ENCODE measurements around the gene FMO4. TPM values are rescaled to one million over a fixed set of nuclear protein-coding genes. Genes with fewer than 3 reads are reported as not detected.

The FMO4 gene, protein sequence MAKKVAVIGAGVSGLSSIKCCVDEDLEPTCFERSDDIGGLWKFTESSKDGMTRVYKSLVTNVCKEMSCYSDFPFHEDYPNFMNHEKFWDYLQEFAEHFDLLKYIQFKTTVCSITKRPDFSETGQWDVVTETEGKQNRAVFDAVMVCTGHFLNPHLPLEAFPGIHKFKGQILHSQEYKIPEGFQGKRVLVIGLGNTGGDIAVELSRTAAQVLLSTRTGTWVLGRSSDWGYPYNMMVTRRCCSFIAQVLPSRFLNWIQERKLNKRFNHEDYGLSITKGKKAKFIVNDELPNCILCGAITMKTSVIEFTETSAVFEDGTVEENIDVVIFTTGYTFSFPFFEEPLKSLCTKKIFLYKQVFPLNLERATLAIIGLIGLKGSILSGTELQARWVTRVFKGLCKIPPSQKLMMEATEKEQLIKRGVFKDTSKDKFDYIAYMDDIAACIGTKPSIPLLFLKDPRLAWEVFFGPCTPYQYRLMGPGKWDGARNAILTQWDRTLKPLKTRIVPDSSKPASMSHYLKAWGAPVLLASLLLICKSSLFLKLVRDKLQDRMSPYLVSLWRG
- total RNA-seq (10 to 100 TPM in 1 of 2 donors, 1 to 10 TPM in 1; 9.6 to 12.3 TPM), polyA plus RNA-seq (1 to 10 TPM; 8.4 to 9.4 TPM)
- long read RNA-seq, donor 1, transcript FMO4-201 (10 exons, 2,252 nt) = major isoform, 12 of 20 reads
- long read RNA-seq, donor 1, partial matches to known transcripts = 5 of 20 reads
- long read RNA-seq, donor 1, other reads (novel, unspliced or antisense) = 3 of 20 reads
- long read RNA-seq, donor 2, partial matches to known transcripts = 3 of 7 reads
- long read RNA-seq, donor 2, other reads (novel, unspliced or antisense) = 2 of 7 reads

DNA sequence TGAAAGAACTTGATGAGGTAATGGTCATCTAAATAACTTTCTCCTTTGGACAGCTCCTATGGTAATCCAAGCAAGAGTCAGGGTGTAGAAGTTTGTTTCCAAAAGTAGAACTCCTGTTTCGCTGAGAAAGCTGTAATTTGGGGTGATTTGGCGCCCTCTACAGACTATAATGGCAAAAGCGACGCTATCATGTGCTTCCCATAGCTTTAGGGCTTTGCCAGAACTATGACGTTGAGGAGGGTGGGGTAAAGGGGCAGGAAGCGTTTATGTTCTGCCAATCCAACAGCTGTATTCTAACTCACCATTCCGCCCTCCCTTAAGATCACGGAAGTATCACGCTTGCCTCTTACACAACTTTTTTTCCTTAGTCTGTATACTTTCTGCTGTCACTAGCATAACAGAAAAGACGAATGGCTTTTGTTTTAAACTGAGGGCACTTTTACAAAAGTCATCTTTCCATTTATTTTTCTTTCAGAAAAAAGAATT, at the start of gene FMO4:
Gene FMO4 (plus strand): TSS at position 349 of the 486 bp plus-strand sequence. CDS start 5,643 bp downstream, outside the sequence.
- H3K27ac ChIP-seq (ENCODE audit: low read depth in 1 of 2, low read length in 2 of 2) = peak within 1 kb of the TSS; percentile 71 to 95
- ATAC-seq (ENCODE audit: low FRiP score) = peak; percentile 99
- no peaks in the 10 kb centered on the region for H3K27me3 ChIP-seq (ENCODE audit: control insufficient read depth in 1 of 2, insufficient read depth in 2 of 2, low read length in 1 of 2)
- 0% methylated on average over 10 of the region's 10 CpGs for WGBS, 2 donors
- H3K9me3 ChIP-seq (ENCODE audit: control insufficient read depth, low read length) = no peaks in the 10 kb centered on the region
- peaks cover 0 to 3% of the 10 kb centered on the region in 2 donors for H3K4me1 ChIP-seq (ENCODE audit: control insufficient read depth in 1 of 2, insufficient read depth in 2 of 2, low read length in 2 of 2)
- peak; percentile 83 to 92 for DNase-seq
- H3K4me3 ChIP-seq (ENCODE audit: low read length in 2 of 2) = peak within 1 kb of the TSS; percentile 70 to 93
- no peaks in the 10 kb centered on the region for H3K36me3 ChIP-seq (ENCODE audit: control insufficient read depth in 1 of 2, insufficient read depth in 2 of 2, low read length in 1 of 2)
- intact Hi-C loops (cut with DNase I) = loop anchor here (5.0 to 10.0 kb wide), 5 partner anchors 43 to 347 kb away; partner anchors contain the start of genes FMO1 (in 2 of the 2) and MYOC (in 1 of the 2)

DNA sequence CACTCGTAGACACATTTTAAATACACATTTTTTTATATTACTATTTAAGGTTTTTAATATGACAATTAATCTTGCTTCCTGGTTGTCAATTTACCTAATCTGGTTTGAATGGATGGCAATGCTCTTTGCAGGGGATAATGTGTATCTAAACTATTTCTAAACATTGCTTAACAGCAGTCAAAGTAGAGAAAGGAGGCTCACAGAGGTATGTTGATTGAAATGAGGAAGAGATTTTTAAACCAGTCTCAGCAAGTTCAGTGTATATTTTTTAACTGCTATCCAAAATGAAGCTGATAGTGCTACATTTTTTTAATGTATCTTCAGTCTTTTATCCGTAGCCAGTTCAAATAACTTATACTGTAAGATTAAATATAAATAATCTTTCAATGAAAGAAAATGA, 48.3 kb upstream of the FMO4 start:
- H3K9me3 ChIP-seq (ENCODE audit: control insufficient read depth, low read length) = no peaks in the 10 kb centered on the region
- no peaks in the 10 kb centered on the region for H3K4me1 ChIP-seq (ENCODE audit: control insufficient read depth in 1 of 2, insufficient read depth in 2 of 2, low read length in 2 of 2)
- intact Hi-C loops (cut with DNase I) = no loop called here
- DNase-seq (no peak), ATAC-seq (ENCODE audit: low FRiP score) (no peak)
- no peak overlapping the region for H3K27ac ChIP-seq (ENCODE audit: low read depth in 1 of 2, low read length in 2 of 2)
- no peaks in the 10 kb centered on the region for H3K27me3 ChIP-seq (ENCODE audit: control insufficient read depth in 1 of 2, insufficient read depth in 2 of 2, low read length in 1 of 2)
- no peak overlapping the region for H3K4me3 ChIP-seq (ENCODE audit: low read length in 2 of 2)
- no peaks in the 10 kb centered on the region for H3K36me3 ChIP-seq (ENCODE audit: control insufficient read depth in 1 of 2, insufficient read depth in 2 of 2, low read length in 1 of 2)
- 83 to 88% methylated on average over 2 of the region's 2 CpGs for WGBS, 2 donors

DNA sequence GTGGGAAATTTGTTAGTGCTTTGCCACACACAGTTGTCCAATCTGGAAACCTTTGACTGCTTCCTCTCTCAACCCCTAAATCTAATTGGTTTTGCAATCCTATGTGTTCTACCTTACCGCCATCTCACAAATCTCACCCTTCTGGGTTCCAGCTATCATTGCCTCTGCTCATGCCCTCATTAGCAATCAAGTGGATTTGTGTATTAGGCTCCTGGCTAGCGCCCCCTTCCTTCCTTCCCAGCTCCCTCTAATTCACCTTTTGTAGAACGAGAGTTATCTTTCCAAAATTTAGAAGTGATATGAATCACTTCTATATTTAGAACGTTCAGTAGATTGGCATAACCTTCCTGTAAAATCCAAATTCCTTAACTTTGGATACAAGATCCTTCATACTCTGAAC, 47.1 kb upstream of the FMO4 start:
- no peaks in the 10 kb centered on the region for H3K4me1 ChIP-seq (ENCODE audit: control insufficient read depth in 1 of 2, insufficient read depth in 2 of 2, low read length in 2 of 2)
- no peak overlapping the region for H3K27ac ChIP-seq (ENCODE audit: low read depth in 1 of 2, low read length in 2 of 2)
- H3K4me3 ChIP-seq (ENCODE audit: low read length in 2 of 2) = no peak overlapping the region
- no peak for DNase-seq
- no peaks in the 10 kb centered on the region for H3K36me3 ChIP-seq (ENCODE audit: control insufficient read depth in 1 of 2, insufficient read depth in 2 of 2, low read length in 1 of 2)
- peaks cover 2% of the 10 kb centered on the region for H3K9me3 ChIP-seq (ENCODE audit: control insufficient read depth, low read length)
- ATAC-seq (ENCODE audit: low FRiP score) = no peak
- H3K27me3 ChIP-seq (ENCODE audit: control insufficient read depth in 1 of 2, insufficient read depth in 2 of 2, low read length in 1 of 2) = no peaks in the 10 kb centered on the region
- intact Hi-C loops (cut with DNase I) = no loop called here
- WGBS, 2 donors = 54 to 60% methylated on average over 4 of the region's 4 CpGs

DNA sequence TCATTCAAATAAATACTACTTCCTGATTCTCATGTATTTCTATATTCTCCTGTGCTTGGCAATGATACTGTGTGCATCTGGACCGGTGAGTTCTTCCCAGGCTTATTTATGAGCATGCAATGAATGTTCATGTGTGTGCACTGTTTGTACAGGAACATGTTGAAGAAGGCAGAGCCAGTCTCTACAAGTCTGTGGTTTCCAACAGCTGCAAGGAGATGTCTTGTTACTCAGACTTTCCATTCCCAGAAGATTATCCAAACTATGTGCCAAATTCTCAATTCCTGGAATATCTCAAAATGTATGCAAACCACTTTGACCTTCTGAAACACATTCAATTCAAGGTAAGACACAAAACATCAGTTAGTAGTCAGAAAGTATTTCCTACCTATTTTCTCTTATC, 46.6 kb upstream of the FMO4 start:
- no peaks in the 10 kb centered on the region for H3K4me1 ChIP-seq (ENCODE audit: control insufficient read depth in 1 of 2, insufficient read depth in 2 of 2, low read length in 2 of 2)
- H3K27ac ChIP-seq (ENCODE audit: low read depth in 1 of 2, low read length in 2 of 2) = no peak overlapping the region
- H3K4me3 ChIP-seq (ENCODE audit: low read length in 2 of 2) = no peak overlapping the region
- H3K27me3 ChIP-seq (ENCODE audit: control insufficient read depth in 1 of 2, insufficient read depth in 2 of 2, low read length in 1 of 2) = no peaks in the 10 kb centered on the region
- H3K9me3 ChIP-seq (ENCODE audit: control insufficient read depth, low read length) = peaks cover 3% of the 10 kb centered on the region
- no peaks in the 10 kb centered on the region for H3K36me3 ChIP-seq (ENCODE audit: control insufficient read depth in 1 of 2, insufficient read depth in 2 of 2, low read length in 1 of 2)
- DNase-seq (no peak), ATAC-seq (ENCODE audit: low FRiP score) (no peak)
- intact Hi-C loops (cut with DNase I) = no loop called here
- 17 to 33% methylated on average over 1 of the region's 1 CpG for WGBS, 2 donors

DNA sequence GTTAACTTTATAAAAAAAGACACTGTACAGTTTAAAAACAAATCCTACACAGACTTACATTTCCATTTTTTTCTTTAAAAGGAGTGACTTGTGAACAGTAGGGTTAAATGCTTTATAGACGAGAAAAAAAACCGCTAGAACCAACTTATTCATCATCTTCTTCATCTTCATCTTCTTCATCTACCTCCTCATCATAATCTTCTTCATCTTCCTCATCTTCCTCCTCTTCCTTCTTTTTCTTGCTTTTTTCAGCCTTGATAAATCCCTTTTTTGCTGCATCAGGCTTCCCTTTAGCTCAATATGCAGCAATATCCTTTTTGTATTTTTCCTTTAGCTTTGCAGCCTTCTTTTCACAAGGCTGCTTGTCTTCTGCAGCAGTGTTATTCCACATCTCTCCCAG, 43.2 kb upstream of the FMO4 start:
- H3K36me3 ChIP-seq (ENCODE audit: control insufficient read depth in 1 of 2, insufficient read depth in 2 of 2, low read length in 1 of 2) = no peaks in the 10 kb centered on the region
- no peak for DNase-seq
- no peaks in the 10 kb centered on the region for H3K4me1 ChIP-seq (ENCODE audit: control insufficient read depth in 1 of 2, insufficient read depth in 2 of 2, low read length in 2 of 2)
- no peak for ATAC-seq (ENCODE audit: low FRiP score)
- peaks cover 3% of the 10 kb centered on the region for H3K9me3 ChIP-seq (ENCODE audit: control insufficient read depth, low read length)
- no peak overlapping the region for H3K27ac ChIP-seq (ENCODE audit: low read depth in 1 of 2, low read length in 2 of 2)
- H3K4me3 ChIP-seq (ENCODE audit: low read length in 2 of 2) = no peak overlapping the region
- intact Hi-C loops (cut with DNase I) = no loop called here
- no peaks in the 10 kb centered on the region for H3K27me3 ChIP-seq (ENCODE audit: control insufficient read depth in 1 of 2, insufficient read depth in 2 of 2, low read length in 1 of 2)
- 95 to 96% methylated on average over 2 of the region's 2 CpGs for WGBS, 2 donors

DNA sequence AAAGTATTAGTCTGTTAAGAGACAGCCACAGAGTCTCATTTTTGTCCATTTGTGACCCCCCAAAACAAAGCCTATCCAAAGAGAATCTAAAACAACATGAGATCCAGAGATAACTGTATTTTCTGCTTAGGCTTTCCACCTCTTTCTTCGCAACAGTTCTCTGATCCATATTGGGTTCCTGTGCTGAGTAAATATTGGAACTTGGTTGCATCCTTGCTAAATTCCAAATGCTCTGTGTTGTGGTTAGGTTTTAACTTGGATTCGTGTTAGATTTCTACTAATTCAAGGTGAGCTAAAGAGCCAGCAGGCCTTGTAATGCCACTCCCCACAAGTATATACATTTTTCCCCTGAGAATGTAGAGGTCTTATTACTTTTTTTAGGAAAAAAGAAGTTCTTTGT, 36.4 kb upstream of the FMO4 start:
- Histone ChIP-seq H3K4me3 (ENCODE audit: low read length in 2 of 2) (no peak overlapping the region), H3K4me1 (ENCODE audit: control insufficient read depth in 1 of 2, insufficient read depth in 2 of 2, low read length in 2 of 2) (no peaks in the 10 kb centered on the region), H3K36me3 (ENCODE audit: control insufficient read depth in 1 of 2, insufficient read depth in 2 of 2, low read length in 1 of 2) (no peaks in the 10 kb centered on the region), H3K27ac (ENCODE audit: low read depth in 1 of 2, low read length in 2 of 2) (no peak overlapping the region), H3K9me3 (ENCODE audit: control insufficient read depth, low read length) (no peaks in the 10 kb centered on the region), H3K27me3 (ENCODE audit: control insufficient read depth in 1 of 2, insufficient read depth in 2 of 2, low read length in 1 of 2) (no peaks in the 10 kb centered on the region)
- DNase-seq (no peak), ATAC-seq (ENCODE audit: low FRiP score) (no peak)
- intact Hi-C loops (cut with DNase I) = no loop called here
- 77 to 84% methylated on average over 2 of the region's 2 CpGs for WGBS, 2 donors

DNA sequence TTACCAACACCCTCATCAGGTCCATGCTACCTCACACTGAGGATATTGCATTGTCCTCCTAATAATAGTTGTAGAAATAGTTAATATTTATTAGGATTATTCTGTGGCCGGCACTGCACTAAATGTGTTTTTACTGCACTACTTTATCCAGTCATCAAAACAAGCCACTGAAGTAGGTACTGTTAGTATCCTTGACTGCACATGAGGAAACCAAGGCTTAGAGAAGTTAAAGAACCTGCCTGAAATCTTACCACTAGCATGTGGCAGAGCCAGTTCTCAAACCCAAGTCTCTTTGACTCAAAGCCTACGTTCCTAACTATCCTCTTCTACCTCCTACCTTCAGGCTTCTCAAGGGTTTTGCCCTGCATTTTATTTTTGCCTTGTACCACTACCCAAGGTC, 34.7 kb upstream of the FMO4 start:
- intact Hi-C loops (cut with DNase I) = no loop called here
- DNase-seq = no peak
- Histone ChIP-seq H3K27ac (ENCODE audit: low read depth in 1 of 2, low read length in 2 of 2) (no peak overlapping the region), H3K27me3 (ENCODE audit: control insufficient read depth in 1 of 2, insufficient read depth in 2 of 2, low read length in 1 of 2) (no peaks in the 10 kb centered on the region), H3K4me1 (ENCODE audit: control insufficient read depth in 1 of 2, insufficient read depth in 2 of 2, low read length in 2 of 2) (no peaks in the 10 kb centered on the region), H3K9me3 (ENCODE audit: control insufficient read depth, low read length) (no peaks in the 10 kb centered on the region), H3K36me3 (ENCODE audit: control insufficient read depth in 1 of 2, insufficient read depth in 2 of 2, low read length in 1 of 2) (no peaks in the 10 kb centered on the region), H3K4me3 (ENCODE audit: low read length in 2 of 2) (no peak overlapping the region)
- no peak for ATAC-seq (ENCODE audit: low FRiP score)
- whole genome bisulfite sequencing, 2 donors = 87 to 88% methylated on average over 2 of the region's 2 CpGs

DNA sequence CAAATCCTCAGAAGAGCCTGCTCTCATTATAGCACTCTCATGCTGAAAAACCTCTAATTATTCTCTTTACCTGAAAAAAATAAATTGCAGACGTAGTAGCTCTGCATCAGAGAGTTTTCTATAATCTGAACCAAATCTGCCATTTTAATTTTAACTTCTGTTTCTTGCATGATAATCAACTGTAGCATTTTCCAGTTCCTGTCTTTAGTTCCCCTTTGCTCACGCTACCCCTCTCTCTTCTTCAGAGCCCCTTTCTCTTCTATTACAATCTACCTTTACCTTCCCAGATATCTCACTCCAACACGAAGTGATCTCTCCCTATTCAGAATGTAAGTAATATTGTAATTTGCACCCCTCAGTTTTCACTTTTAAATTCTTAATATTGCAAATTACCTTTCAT, 34.3 kb upstream of the FMO4 start:
- H3K27ac ChIP-seq (ENCODE audit: low read depth in 1 of 2, low read length in 2 of 2) = no peak overlapping the region
- intact Hi-C loops (cut with DNase I) = no loop called here

More for the DNA sequence above, 34.3 kb upstream of the FMO4 start:
- 84% methylated on average over 3 of the region's 3 CpGs for WGBS, 2 donors
- H3K4me1 ChIP-seq (ENCODE audit: control insufficient read depth in 1 of 2, insufficient read depth in 2 of 2, low read length in 2 of 2) = no peaks in the 10 kb centered on the region
- no peak for ATAC-seq (ENCODE audit: low FRiP score)
- DNase-seq = no peak
- H3K36me3 ChIP-seq (ENCODE audit: control insufficient read depth in 1 of 2, insufficient read depth in 2 of 2, low read length in 1 of 2) = no peaks in the 10 kb centered on the region
- H3K9me3 ChIP-seq (ENCODE audit: control insufficient read depth, low read length) = no peaks in the 10 kb centered on the region
- no peaks in the 10 kb centered on the region for H3K27me3 ChIP-seq (ENCODE audit: control insufficient read depth in 1 of 2, insufficient read depth in 2 of 2, low read length in 1 of 2)
- H3K4me3 ChIP-seq (ENCODE audit: low read length in 2 of 2) = no peak overlapping the region
